KMS-11 (cell line): ENCODE measurements around the gene MYO9A.

Experiments
- H2AFZ ChIP-seq: fragments of 200-600 bp; sonication (generic); 2 replicates; pipeline ENCODE4 v1.6.1; 2016; ENCODE audit warnings: antibody characterized with exemption, mixed run types, low read depth
- H3K27ac ChIP-seq: fragments of 200-600 bp; sonication (generic); 2 replicates; pipeline ENCODE4 v1.6.1; 2016; ENCODE audit warnings: mild to moderate bottlenecking, mixed run types
- H3K27me3 ChIP-seq: fragments of 200-600 bp; sonication (generic); 2 replicates; pipeline ENCODE4 v1.6.1; 2017; ENCODE audit warnings: mild to moderate bottlenecking, low read depth, mixed run types, moderate library complexity; ENCODE audit not compliant: insufficient read depth
- H3K36me3 ChIP-seq: fragments of 200-600 bp; sonication (generic); 2 replicates; pipeline ENCODE4 v1.6.1; 2017; ENCODE audit warnings: mild to moderate bottlenecking, mixed run types; ENCODE audit not compliant: insufficient read depth
- H3K4me1 ChIP-seq: fragments of 200-600 bp; sonication (generic); 2 replicates; pipeline ENCODE4 v1.6.1; 2016; ENCODE audit warnings: mild to moderate bottlenecking, low read depth, mixed run types; ENCODE audit not compliant: poor library complexity, severe bottlenecking
- H3K4me2 ChIP-seq: fragments of 200-600 bp; sonication (generic); 2 replicates; pipeline ENCODE4 v1.7.0; 2016; ENCODE audit warnings: mild to moderate bottlenecking, mixed run types
- H3K4me3 ChIP-seq: fragments of 200-600 bp; sonication (generic); IDR thresholded peaks from 2 replicates; pipeline ENCODE4 v1.6.1; 2017; ENCODE audit warnings: low read depth, low read length, mixed read lengths; ENCODE audit not compliant: insufficient read depth
- H3K79me2 ChIP-seq: fragments of 200-600 bp; sonication (generic); 2 replicates; pipeline ENCODE4 v1.6.1; 2016; ENCODE audit warnings: low read depth, mixed run types; ENCODE audit not compliant: insufficient read depth
- H3K9ac ChIP-seq: fragments of 200-600 bp; sonication (generic); 2 replicates; pipeline ENCODE4 v1.6.1; 2016; ENCODE audit warnings: mild to moderate bottlenecking, mixed run types
- H4K20me1 ChIP-seq: fragments of 200-600 bp; sonication (generic); 2 replicates; pipeline ENCODE4 v1.6.1; 2016; ENCODE audit warnings: mild to moderate bottlenecking, mixed run types; ENCODE audit not compliant: insufficient read depth
- CTCF ChIP-seq: fragments of 200-600 bp; sonication (generic); conservative IDR thresholded peaks from 2 replicates; pipeline ENCODE4 v1.6.1; 2017; ENCODE audit warnings: low read depth, mild to moderate bottlenecking, antibody characterized with exemption, low read length, moderate library complexity, mixed read lengths

Gene MYO9A

GRCh38 chr15:71782422-71783165 lies 335.4 kb downstream of the MYO9A start:
- no peaks in the 10 kb centered on the region for H3K27me3 ChIP-seq
- no peak overlapping the region for H3K27ac ChIP-seq
- no peaks in the 10 kb centered on the region for H3K79me2 ChIP-seq
- no peak overlapping the region for H2AFZ ChIP-seq
- H3K9ac ChIP-seq, result no peak overlapping the region
- no peaks in the 10 kb centered on the region for H3K36me3 ChIP-seq
- H4K20me1 ChIP-seq, result no peaks in the 10 kb centered on the region
- TF ChIP-seq CTCF, result no peak
- peaks cover 4% of the 10 kb centered on the region for H3K4me1 ChIP-seq
- no peak overlapping the region for H3K4me3 ChIP-seq
- H3K4me2 ChIP-seq, result no peak overlapping the region

- Histone ChIP-seq H3K9ac (no peak overlapping the region), H3K4me1 (peaks cover 4% of the 10 kb centered on the region), H3K27me3 (no peaks in the 10 kb centered on the region), H3K4me3 (no peak overlapping the region), H3K27ac (no peak overlapping the region), H4K20me1 (no peaks in the 10 kb centered on the region), H3K4me2 (no peak overlapping the region), H3K36me3 (no peaks in the 10 kb centered on the region), H3K79me2 (no peaks in the 10 kb centered on the region), H2AFZ (no peak overlapping the region)
- no peak for TF ChIP-seq CTCF
These were observed 336.0 kb downstream of the MYO9A start for GRCh38 chr15:71781965-71782265.

- H3K4me2 ChIP-seq, result no peak overlapping the region
- H3K27ac ChIP-seq, result no peak overlapping the region
- H4K20me1 ChIP-seq, result no peaks in the 10 kb centered on the region
- no peak for TF ChIP-seq CTCF
- no peak overlapping the region for H3K4me3 ChIP-seq
- H3K36me3 ChIP-seq, result no peaks in the 10 kb centered on the region
- H3K9ac ChIP-seq, result no peak overlapping the region
- no peaks in the 10 kb centered on the region for H3K27me3 ChIP-seq
- peaks cover 4% of the 10 kb centered on the region for H3K4me1 ChIP-seq
- H3K79me2 ChIP-seq, result no peaks in the 10 kb centered on the region
- H2AFZ ChIP-seq, result 0 out of 2 replicates have a peak overlapping the region, but pooled peaks have one; percentile 1
These were observed 336.6 kb downstream of the MYO9A start for GRCh38 chr15:71781179-71781964.

- Histone ChIP-seq H4K20me1 (no peaks in the 10 kb centered on the region), H3K9ac (no peak overlapping the region), H3K4me2 (peak overlapping the region; percentile 39; the same call in 1 of the 2 replicates), H3K36me3 (no peaks in the 10 kb centered on the region), H3K27ac (no peak overlapping the region), H3K79me2 (no peaks in the 10 kb centered on the region), H2AFZ (peak overlapping the region; percentile 47), H3K4me1 (peaks cover 4% of the 10 kb centered on the region), H3K4me3 (no peak overlapping the region), H3K27me3 (no peaks in the 10 kb centered on the region)
- peak; percentile 85 for TF ChIP-seq CTCF
These were observed 337.6 kb downstream of the MYO9A start for GRCh38 chr15:71780115-71780976.
